HepG2 (cell line): ENCODE results near the gene DHX32. TPM values are rescaled to one million over a fixed set of nuclear protein-coding genes. Genes with fewer than 3 reads are reported as not detected.

Source experiments
- BRCA1 ChIP-seq: sonication (generic); formaldehyde crosslinking; IDR thresholded peaks from 2 replicates; pipeline ENCODE4 v1.4.0; 2020; ENCODE audit warnings: missing genetic modification reagents
- CHD4 ChIP-seq: fragments of 200-600 bp; sonication (generic); IDR thresholded peaks from 2 replicates; pipeline ENCODE4 v1.7.0; 2017; ENCODE audit warnings: mild to moderate bottlenecking, low read length, borderline replicate concordance
- DMAP1 ChIP-seq: IDR thresholded peaks from 2 replicates; pipeline ENCODE4 v1.6.1; 2016
- DNMT3B ChIP-seq: conservative IDR thresholded peaks from 2 replicates; pipeline ENCODE4 v1.6.1; 2016; ENCODE audit warnings: missing biosample characterization, control low read depth
- GATAD1 ChIP-seq: IDR thresholded peaks from 2 replicates; pipeline ENCODE4 v1.6.1; 2016; ENCODE audit warnings: missing genetic modification reagents, missing compliant biosample characterization
- HNRNPL ChIP-seq: fragments of 200-400 bp; formaldehyde crosslinking; IDR thresholded peaks from 2 replicates; pipeline ENCODE4 v1.6.1; 2017; ENCODE audit warnings: mild to moderate bottlenecking, low read depth, low read length
- KDM2A ChIP-seq: sonication (generic); formaldehyde crosslinking; IDR thresholded peaks from 2 replicates; pipeline ENCODE4 v1.4.0; 2020; ENCODE audit warnings: low read depth, missing genetic modification reagents, borderline replicate concordance
- KDM6A ChIP-seq: IDR thresholded peaks from 2 replicates; pipeline ENCODE4 v1.6.1; 2016; ENCODE audit warnings: low read depth
- MTF1 ChIP-seq: sonication (generic); formaldehyde crosslinking; IDR thresholded peaks from 2 replicates; pipeline ENCODE4 v1.5.0; 2020; ENCODE audit warnings: missing genetic modification reagents
- MXD4 ChIP-seq: IDR thresholded peaks from 2 replicates; pipeline ENCODE4 v1.6.1; 2016; ENCODE audit warnings: mild to moderate bottlenecking, missing biosample characterization, missing genetic modification reagents
- PAX8 ChIP-seq: sonication (generic); formaldehyde crosslinking; IDR thresholded peaks from 2 replicates; pipeline ENCODE4 v1.8.0; 2022; ENCODE audit warnings: mild to moderate bottlenecking, missing genetic modification reagents, borderline replicate concordance
- PHF21A ChIP-seq: sonication (generic); formaldehyde crosslinking; IDR thresholded peaks from 2 replicates; pipeline ENCODE4 v1.5.0; 2020; ENCODE audit warnings: mild to moderate bottlenecking, missing genetic modification reagents
- PTBP1 ChIP-seq: fragments of 200-400 bp; formaldehyde crosslinking; IDR thresholded peaks from 2 replicates; pipeline ENCODE4 v1.6.1; 2018; ENCODE audit warnings: low read length, low read depth; ENCODE audit not compliant: poor library complexity, severe bottlenecking
- RBAK ChIP-seq: sonication (generic); formaldehyde crosslinking; IDR thresholded peaks from 2 replicates; pipeline ENCODE4 v1.5.1; 2020; ENCODE audit warnings: mild to moderate bottlenecking, missing genetic modification reagents
- TBX3 ChIP-seq: fragments of 450-650 bp; IDR thresholded peaks from 2 replicates; pipeline ENCODE4 v1.6.1; 2017; ENCODE audit warnings: antibody characterized with exemption, mild to moderate bottlenecking, inconsistent platforms, borderline replicate concordance
- TEAD3 ChIP-seq: optimal IDR thresholded peaks from 2 replicates; pipeline ENCODE3; 2016; ENCODE audit warnings: borderline replicate concordance
- ZBTB38 ChIP-seq: sonication (generic); formaldehyde crosslinking; IDR thresholded peaks from 2 replicates; pipeline ENCODE4 v1.5.1; 2020; ENCODE audit warnings: mild to moderate bottlenecking, missing genetic modification reagents
- ZC3H4 ChIP-seq: sonication (generic); formaldehyde crosslinking; IDR thresholded peaks from 2 replicates; pipeline ENCODE4 v1.4.0; 2020; ENCODE audit warnings: missing genetic modification reagents, borderline replicate concordance
- ZNF230 ChIP-seq: sonication (generic); formaldehyde crosslinking; IDR thresholded peaks from 2 replicates; pipeline ENCODE4 v1.4.0; 2020; ENCODE audit warnings: mild to moderate bottlenecking, missing genetic modification reagents
- ZNF253 ChIP-seq: sonication (generic); formaldehyde crosslinking; IDR thresholded peaks from 2 replicates; pipeline ENCODE4 v1.8.0; 2022; ENCODE audit warnings: mild to moderate bottlenecking, missing genetic modification reagents, borderline replicate concordance
- ZNF335 ChIP-seq: sonication (generic); formaldehyde crosslinking; IDR thresholded peaks from 2 replicates; pipeline ENCODE4 v1.4.0; 2020; ENCODE audit warnings: missing genetic modification reagents
- ZNF441 ChIP-seq: sonication (generic); formaldehyde crosslinking; IDR thresholded peaks from 2 replicates; pipeline ENCODE4 v1.7.0; 2021; ENCODE audit warnings: missing genetic modification reagents, borderline replicate concordance
- ZNF724P ChIP-seq: sonication (generic); formaldehyde crosslinking; IDR thresholded peaks from 2 replicates; pipeline ENCODE4 v1.8.0; 2022; ENCODE audit warnings: missing genetic modification reagents, borderline replicate concordance
- ZNF879 ChIP-seq: sonication (generic); formaldehyde crosslinking; IDR thresholded peaks from 2 replicates; pipeline ENCODE4 v1.8.1; 2023; ENCODE audit warnings: missing genetic modification reagents
- ZSCAN25 ChIP-seq: sonication (generic); formaldehyde crosslinking; IDR thresholded peaks from 2 replicates; pipeline ENCODE4 v1.8.0; 2022; ENCODE audit warnings: mild to moderate bottlenecking, missing genetic modification reagents
- polyA plus RNA-seq, 8 experiments: library from polyadenylated mRNA; depleted of rRNA in 3 of 8; stranded (reverse) in 7 of 8; unstranded in 1 of 8; fragments of >200 nt; fragmentation: Illumina TruSeq in 4 of 8; extraction: Trizol in 4 of 8; gene quantifications; 2 replicates each; pipeline versions ENCODE4 v1.2.1 to v1.2.3, GENCODE V29; 2011 to 2016; ENCODE audit warnings: low read depth in 4 of 8, missing spikeins in 1 of 8, mixed read lengths in 1 of 8; ENCODE audit not compliant: insufficient read depth in 1 of 8
- total RNA-seq, 5 experiments: library from RNA; depleted of rRNA; stranded (reverse); fragments of >200 nt; fragmentation: Illumina TruSeq; extraction: Trizol; gene quantifications; 2 replicates each; pipeline ENCODE4 v1.2.3, GENCODE V29; 2016; ENCODE audit warnings: low read depth in 1 of 5
- TF ChIP-seq, protein P1 (sequence below): sonication (generic); formaldehyde crosslinking; IDR thresholded peaks from 2 replicates; pipeline ENCODE4 v1.8.1; 2023; ENCODE audit warnings: mild to moderate bottlenecking, moderate library complexity, missing genetic modification reagents
- TF ChIP-seq, protein P2 (sequence below): sonication (generic); formaldehyde crosslinking; IDR thresholded peaks from 2 replicates; pipeline ENCODE4 v1.8.0; 2022; ENCODE audit warnings: missing genetic modification reagents, mild to moderate bottlenecking, borderline replicate concordance
- TF ChIP-seq, protein P3 (sequence below): sonication (generic); formaldehyde crosslinking; IDR thresholded peaks from 2 replicates; pipeline ENCODE4 v1.5.0; 2020; ENCODE audit warnings: mild to moderate bottlenecking, missing genetic modification reagents

The DHX32 gene
- total and polyA plus RNA-seq, 2 of the 13 experiments (the other 11 are each of a cell fraction or from before 2014, with no cell fraction given) = 15.5 to 16.5 TPM

DNA sequence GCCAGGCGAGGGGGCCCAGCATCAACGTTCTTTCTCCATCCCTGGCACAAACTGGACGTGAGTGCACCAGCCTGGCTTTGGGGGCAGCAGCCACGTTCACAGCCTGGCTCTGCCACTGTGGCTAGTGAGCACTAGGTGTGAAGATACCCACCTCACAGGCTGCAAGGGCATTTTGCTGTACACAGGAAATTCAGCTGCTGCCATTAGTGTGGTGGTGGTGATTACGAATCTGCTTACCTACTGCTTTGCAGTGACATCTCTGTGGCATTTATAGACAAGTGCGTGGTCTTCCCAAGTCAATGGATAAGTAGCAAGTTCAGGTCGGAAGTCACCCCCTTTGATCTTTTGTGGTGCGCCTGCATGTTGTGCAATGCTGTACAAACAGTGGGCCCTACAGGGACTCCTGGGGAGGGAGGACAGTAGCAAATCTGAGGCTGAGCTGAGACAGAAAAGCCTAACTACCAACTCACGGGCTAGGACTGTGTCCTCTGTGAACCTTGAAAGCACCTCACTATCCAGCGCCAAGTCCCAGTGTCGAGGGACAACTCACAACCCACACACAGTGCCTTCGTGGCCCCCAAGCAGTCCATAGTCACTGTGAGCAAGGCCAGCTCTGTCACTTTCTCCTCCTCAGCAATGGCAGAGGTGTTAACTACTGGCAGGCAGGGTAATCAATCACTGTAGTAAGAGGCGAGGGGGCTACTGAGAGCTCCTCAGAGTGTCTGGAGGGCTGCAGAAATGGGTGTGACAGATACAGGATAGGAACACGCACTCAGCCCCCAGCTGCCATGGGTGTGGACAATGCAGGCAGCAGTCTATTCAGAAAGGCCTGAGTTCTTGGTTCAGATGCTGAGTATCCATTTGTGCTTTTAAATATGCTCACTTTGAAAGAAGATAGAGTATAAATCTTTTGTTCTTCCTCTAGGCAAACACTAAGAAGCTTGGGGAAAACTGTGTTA lies 88.5 kb downstream of the DHX32 start (continued):
- TF ChIP-seq, protein P1, sequence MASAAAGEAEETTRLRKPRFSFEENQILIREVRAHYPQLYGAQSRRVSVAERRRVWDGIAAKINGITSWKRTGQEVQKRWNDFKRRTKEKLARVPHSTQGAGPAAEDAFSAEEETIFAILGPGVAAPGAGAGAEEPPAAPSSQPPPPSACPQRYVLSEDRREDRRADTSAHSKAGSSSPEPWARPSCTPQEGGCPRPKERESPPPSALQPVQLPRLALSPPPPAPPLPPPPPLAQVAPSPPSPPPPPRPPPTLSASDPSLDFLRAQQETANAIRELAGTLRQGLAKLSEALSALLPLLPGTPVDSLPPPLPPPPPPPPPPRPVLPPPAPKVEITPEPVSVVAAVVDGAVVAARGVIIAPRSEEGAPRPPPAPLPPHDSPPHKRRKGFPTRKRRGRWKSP = 0 out of 2 replicates have a peak, but pooled peaks have one; percentile 60
- TF ChIP-seq DMAP1 (CRISPR knock-in tag) (peak; percentile 76), GATAD1 (peak; percentile 61; the same call in 1 of the 2 replicates), BRCA1 (CRISPR knock-in tag) (no peak), ZNF724P (CRISPR knock-in tag) (0 out of 2 replicates have a peak, but pooled peaks have one; percentile 53), ZNF441 (peak; percentile 48; the same call in 1 of the 2 replicates), ZNF879 (0 out of 2 replicates have a peak, but pooled peaks have one; percentile 30), RBAK (CRISPR knock-in tag) (peak; percentile 69; the same call in 1 of the 2 replicates), TBX3 (no peak), ZBTB38 (CRISPR knock-in tag) (0 out of 2 replicates have a peak, but pooled peaks have one; percentile 44), KDM6A (CRISPR knock-in tag) (peak; percentile 69; the same call in 1 of the 2 replicates), MXD4 (CRISPR knock-in tag) (peak; percentile 63; the same call in 1 of the 2 replicates), ZSCAN25 (CRISPR knock-in tag) (peak; percentile 90), ZC3H4 (CRISPR knock-in tag) (0 out of 2 replicates have a peak, but pooled peaks have one; percentile 28), PAX8 (CRISPR knock-in tag) (no peak), PHF21A (peak; percentile 95), MTF1 (CRISPR knock-in tag) (no peak), ZNF335 (CRISPR knock-in tag) (peak; percentile 54; the same call in 1 of the 2 replicates), KDM2A (CRISPR knock-in tag) (peak; percentile 76), ZNF253 (CRISPR knock-in tag) (0 out of 2 replicates have a peak, but pooled peaks have one; percentile 75), CHD4 (no peak), PTBP1 (no peak), TEAD3 (CRISPR knock-in tag) (peak; percentile 81), ZNF230 (CRISPR knock-in tag) (0 out of 2 replicates have a peak, but pooled peaks have one; percentile 76), DNMT3B (CRISPR knock-in tag) (no peak), HNRNPL (0 out of 2 replicates have a peak, but pooled peaks have one; percentile 55)
- TF ChIP-seq, protein P2, sequence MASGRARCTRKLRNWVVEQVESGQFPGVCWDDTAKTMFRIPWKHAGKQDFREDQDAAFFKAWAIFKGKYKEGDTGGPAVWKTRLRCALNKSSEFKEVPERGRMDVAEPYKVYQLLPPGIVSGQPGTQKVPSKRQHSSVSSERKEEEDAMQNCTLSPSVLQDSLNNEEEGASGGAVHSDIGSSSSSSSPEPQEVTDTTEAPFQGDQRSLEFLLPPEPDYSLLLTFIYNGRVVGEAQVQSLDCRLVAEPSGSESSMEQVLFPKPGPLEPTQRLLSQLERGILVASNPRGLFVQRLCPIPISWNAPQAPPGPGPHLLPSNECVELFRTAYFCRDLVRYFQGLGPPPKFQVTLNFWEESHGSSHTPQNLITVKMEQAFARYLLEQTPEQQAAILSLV = peak; percentile 61; the same call in 1 of the 2 replicates
- TF ChIP-seq, protein P3, sequence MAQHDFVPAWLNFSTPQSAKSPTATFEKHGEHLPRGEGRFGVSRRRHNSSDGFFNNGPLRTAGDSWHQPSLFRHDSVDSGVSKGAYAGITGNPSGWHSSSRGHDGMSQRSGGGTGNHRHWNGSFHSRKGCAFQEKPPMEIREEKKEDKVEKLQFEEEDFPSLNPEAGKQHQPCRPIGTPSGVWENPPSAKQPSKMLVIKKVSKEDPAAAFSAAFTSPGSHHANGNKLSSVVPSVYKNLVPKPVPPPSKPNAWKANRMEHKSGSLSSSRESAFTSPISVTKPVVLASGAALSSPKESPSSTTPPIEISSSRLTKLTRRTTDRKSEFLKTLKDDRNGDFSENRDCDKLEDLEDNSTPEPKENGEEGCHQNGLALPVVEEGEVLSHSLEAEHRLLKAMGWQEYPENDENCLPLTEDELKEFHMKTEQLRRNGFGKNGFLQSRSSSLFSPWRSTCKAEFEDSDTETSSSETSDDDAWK (CRISPR knock-in tag) = no peak
